OCI-M2 (cell line): Measurements from ENCODE around the gene RBM8A.

Source experiments
- DNase-seq: peaks from one replicate; lab custom pipeline; 2025; ENCODE audit not compliant: unreplicated experiment; lab: John Stamatoyannopoulos, UW

The RBM8A gene

GRCh38 chr1:145884675-145885074 is 42.6 kb downstream of the RBM8A start:
- no peak for DNase-seq

- no peak for DNase-seq
Measured at GRCh38 chr1:145879775-145880174, 47.5 kb downstream of the RBM8A start.

- no peak for DNase-seq
Measured at GRCh38 chr1:145878724-145879123, 48.6 kb downstream of the RBM8A start.

- no peak for DNase-seq
Measured at GRCh38 chr1:145877923-145878486, 49.3 kb downstream of the RBM8A start.

- DNase-seq = no peak
Measured at GRCh38 chr1:145874646-145875045, 52.6 kb downstream of the RBM8A start.

- no peak for DNase-seq
Measured at GRCh38 chr1:145871994-145872924, 55.0 kb downstream of the RBM8A start.
